ENCODE measurements around the gene TCF12. TPM values are rescaled to one million over a fixed set of nuclear protein-coding genes. Genes with fewer than 3 reads are reported as not detected.

The TCF12 gene
- total RNA-seq, 1 donor from 2014 or later: 207 TPM

GRCh38 chr15:57118013-57118799, 199.8 kb downstream of the TCF12 start:
- H3K4me3 Mint-ChIP-seq: no peak overlapping the region
- TF ChIP-seq CTCF (conservative IDR thresholded peaks at IDR 0.05): no peak
- H3K27ac Mint-ChIP-seq (ENCODE audit: unreplicated experiment): no peak overlapping the region
- no peak for DNase-seq (ENCODE audit: low read depth, low spot score)
- no peaks in the 10 kb centered on the region for H3K36me3 Mint-ChIP-seq (ENCODE audit: low read depth)
- no peaks in the 10 kb centered on the region for H3K27me3 Mint-ChIP-seq (ENCODE audit: low read depth)
- no peaks in the 10 kb centered on the region for H3K9me3 Mint-ChIP-seq
- H3K4me1 Mint-ChIP-seq: peaks cover 36% of the 10 kb centered on the region

- DNase-seq (ENCODE audit: low read depth, low spot score): no peak
- Mint-ChIP-seq H3K27ac (ENCODE audit: unreplicated experiment) (peak overlapping the region; percentile 2), H3K27me3 (ENCODE audit: low read depth) (no peaks in the 10 kb centered on the region)
These were observed 203.8 kb downstream of the TCF12 start for GRCh38 chr15:57122080-57122840.

GRCh38 chr15:57124036-57124435, 205.6 kb downstream of the TCF12 start:
- no peaks in the 10 kb centered on the region for H3K9me3 Mint-ChIP-seq
- TF ChIP-seq CTCF (conservative IDR thresholded peaks at IDR 0.05): no peak
- no peak for DNase-seq (ENCODE audit: low read depth, low spot score)
- H3K27ac Mint-ChIP-seq (ENCODE audit: unreplicated experiment): no peak overlapping the region
- H3K4me3 Mint-ChIP-seq: no peak overlapping the region
- peaks cover 11% of the 10 kb centered on the region for H3K36me3 Mint-ChIP-seq (ENCODE audit: low read depth)
- no peaks in the 10 kb centered on the region for H3K27me3 Mint-ChIP-seq (ENCODE audit: low read depth)
- peaks cover 22% of the 10 kb centered on the region for H3K4me1 Mint-ChIP-seq

More at GRCh38 chr15:57122080-57122840, 203.8 kb downstream of the TCF12 start:
- H3K9me3 Mint-ChIP-seq: no peaks in the 10 kb centered on the region
- no peak overlapping the region for H3K4me3 Mint-ChIP-seq
- H3K36me3 Mint-ChIP-seq (ENCODE audit: low read depth): peaks cover 9% of the 10 kb centered on the region
- no peak for TF ChIP-seq CTCF (conservative IDR thresholded peaks at IDR 0.05)
- H3K4me1 Mint-ChIP-seq: peaks cover 36% of the 10 kb centered on the region

GRCh38 chr15:57129064-57129463, 210.6 kb downstream of the TCF12 start:
- Mint-ChIP-seq H3K4me3 (no peak overlapping the region), H3K9me3 (no peaks in the 10 kb centered on the region), H3K36me3 (ENCODE audit: low read depth) (peaks cover 11% of the 10 kb centered on the region), H3K4me1 (peaks cover 36% of the 10 kb centered on the region), H3K27me3 (ENCODE audit: low read depth) (no peaks in the 10 kb centered on the region), H3K27ac (ENCODE audit: unreplicated experiment) (no peak overlapping the region)
- no peak for TF ChIP-seq CTCF (conservative IDR thresholded peaks at IDR 0.05)
- DNase-seq (ENCODE audit: low read depth, low spot score): no peak

DNA sequence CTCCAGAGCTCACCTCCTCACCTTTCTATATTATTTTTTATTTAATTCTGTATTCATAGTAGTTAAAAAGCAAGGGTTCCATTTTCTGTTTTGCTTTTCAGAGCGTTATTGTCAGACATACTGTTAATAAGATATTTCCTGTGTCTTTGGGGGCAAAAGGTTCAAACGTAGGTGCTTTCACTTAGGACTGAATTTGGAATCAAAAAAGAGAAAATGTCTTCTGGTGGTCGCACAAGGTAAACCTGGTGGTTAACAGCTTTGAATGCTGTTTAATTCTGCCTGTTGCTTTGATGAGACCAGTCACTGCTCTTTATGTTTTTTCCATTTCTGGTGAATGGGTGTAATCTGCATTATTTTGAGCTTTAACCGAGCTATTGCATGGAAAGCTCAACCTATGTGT, 212.5 kb downstream of the TCF12 start:
- H3K4me3 Mint-ChIP-seq: no peak overlapping the region
- no peak overlapping the region for H3K27ac Mint-ChIP-seq (ENCODE audit: unreplicated experiment)
- no peak for TF ChIP-seq CTCF (conservative IDR thresholded peaks at IDR 0.05)
- H3K4me1 Mint-ChIP-seq: peaks cover 52% of the 10 kb centered on the region
- H3K27me3 Mint-ChIP-seq (ENCODE audit: low read depth): no peaks in the 10 kb centered on the region
- no peak for DNase-seq (ENCODE audit: low read depth, low spot score)
- H3K36me3 Mint-ChIP-seq (ENCODE audit: low read depth): peaks cover 6% of the 10 kb centered on the region
- H3K9me3 Mint-ChIP-seq: no peaks in the 10 kb centered on the region
